Posterior cingulate gyrus (tissue), 11 donors: ENCODE results near the gene OR56A4.

Source experiments
- DNase-seq, 10 donors: peaks; one replicate each; pipeline versions ENCODE4 v3.0.0 to v3.0.0-alpha.2; 2020 to 2021; ENCODE audit warnings: mixed read lengths in 3 of 10
- intact Hi-C: fragments of 100-400 bp; cut with DNase I; formaldehyde crosslinking; loops from one replicate; pipeline ENCODE4 v1.15.1; 2023

The OR56A4 gene, protein sequence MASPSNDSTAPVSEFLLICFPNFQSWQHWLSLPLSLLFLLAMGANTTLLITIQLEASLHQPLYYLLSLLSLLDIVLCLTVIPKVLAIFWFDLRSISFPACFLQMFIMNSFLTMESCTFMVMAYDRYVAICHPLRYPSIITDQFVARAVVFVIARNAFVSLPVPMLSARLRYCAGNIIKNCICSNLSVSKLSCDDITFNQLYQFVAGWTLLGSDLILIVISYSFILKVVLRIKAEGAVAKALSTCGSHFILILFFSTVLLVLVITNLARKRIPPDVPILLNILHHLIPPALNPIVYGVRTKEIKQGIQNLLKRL

DNA sequence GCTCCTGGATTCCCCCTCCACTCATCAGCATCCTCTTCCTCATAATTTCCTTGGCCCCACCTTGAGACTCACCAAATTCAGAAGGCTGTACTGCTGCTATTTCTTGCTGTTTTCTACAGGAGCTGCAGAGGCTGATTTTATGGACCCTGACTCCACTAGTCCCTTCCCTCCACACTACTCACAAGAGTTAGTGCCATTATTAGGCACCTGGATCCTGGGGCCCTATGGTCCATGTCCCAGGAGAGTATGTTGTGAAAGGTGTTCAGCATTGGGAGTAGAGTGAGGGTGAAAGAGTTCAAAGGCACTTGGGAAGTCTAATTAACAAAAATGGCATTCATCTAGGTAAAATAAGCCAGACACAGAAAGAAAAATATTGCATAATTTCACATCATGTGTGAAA is at the start of gene OR56A4:
Gene OR56A4, minus strand, starts transcription at position 101 of the 400 bp plus-strand sequence. CDS start 3,954 bp downstream, outside the sequence.
- no peak for DNase-seq
- intact Hi-C loops, result no loop called here

DNA sequence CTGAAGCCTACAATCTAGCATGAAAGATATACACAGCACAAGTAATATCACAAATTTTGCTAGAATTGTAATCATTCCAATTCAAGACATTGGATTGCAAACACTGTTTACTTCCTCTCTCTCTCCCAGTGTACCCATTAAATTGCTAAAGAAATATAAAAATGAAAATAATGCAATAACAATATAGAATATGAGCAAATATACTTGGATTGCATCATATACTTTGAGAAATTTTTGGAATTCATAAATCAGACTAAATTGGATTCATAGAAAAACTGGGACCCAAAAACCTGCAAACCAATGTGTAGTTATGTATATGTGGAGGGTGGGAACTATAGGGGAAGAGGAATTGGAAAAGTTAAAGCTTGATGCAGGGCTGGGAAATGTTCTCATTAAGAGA is 48.8 kb upstream of the OR56A4 start:
- intact Hi-C loops, result no loop called here

DNA sequence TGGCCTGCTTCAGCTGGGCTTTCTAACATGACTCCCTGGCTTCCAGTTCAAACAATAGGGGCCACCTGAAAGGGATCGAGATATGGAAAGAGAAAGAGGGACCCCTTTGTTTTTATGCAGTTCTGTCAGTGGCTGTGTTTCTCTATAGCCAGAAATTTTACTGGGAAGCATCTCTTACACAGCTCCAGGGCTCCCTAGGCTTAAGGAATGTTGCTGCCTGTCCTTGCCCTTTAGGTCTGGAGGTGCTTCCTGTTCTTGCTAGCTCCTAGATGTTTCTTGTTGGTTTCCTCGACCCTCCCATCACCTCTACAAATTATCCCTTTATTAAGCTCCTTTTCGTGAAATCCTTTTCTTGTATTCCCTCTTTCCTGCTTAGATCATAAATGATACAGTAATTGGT is 45.6 kb upstream of the OR56A4 start:
- intact Hi-C loops, result no loop called here
- no peak for DNase-seq

More for the DNA sequence above, 48.8 kb upstream of the OR56A4 start:
- DNase-seq, result no peak

DNA sequence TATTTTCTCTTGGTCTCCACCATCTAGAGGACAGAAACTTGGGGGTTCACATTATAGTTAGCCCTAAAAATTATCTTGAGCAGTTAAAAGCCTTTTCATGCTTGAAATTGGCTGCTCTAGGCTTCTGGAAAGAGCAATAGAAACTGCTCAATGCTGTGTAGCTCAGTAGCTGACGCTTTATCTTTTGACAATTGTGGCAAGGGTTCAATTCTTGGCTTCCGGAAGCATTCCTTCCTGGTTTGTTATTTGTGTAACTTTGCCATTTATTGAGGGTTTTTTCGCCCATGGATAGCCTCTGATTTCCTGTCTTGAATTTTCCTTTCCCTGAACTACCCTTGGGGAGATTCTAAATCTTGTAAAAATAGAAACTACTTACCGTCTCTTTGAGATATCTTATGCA is 34.1 kb upstream of the OR56A4 start:
- no peak for DNase-seq
- intact Hi-C loops, result no loop called here

DNA sequence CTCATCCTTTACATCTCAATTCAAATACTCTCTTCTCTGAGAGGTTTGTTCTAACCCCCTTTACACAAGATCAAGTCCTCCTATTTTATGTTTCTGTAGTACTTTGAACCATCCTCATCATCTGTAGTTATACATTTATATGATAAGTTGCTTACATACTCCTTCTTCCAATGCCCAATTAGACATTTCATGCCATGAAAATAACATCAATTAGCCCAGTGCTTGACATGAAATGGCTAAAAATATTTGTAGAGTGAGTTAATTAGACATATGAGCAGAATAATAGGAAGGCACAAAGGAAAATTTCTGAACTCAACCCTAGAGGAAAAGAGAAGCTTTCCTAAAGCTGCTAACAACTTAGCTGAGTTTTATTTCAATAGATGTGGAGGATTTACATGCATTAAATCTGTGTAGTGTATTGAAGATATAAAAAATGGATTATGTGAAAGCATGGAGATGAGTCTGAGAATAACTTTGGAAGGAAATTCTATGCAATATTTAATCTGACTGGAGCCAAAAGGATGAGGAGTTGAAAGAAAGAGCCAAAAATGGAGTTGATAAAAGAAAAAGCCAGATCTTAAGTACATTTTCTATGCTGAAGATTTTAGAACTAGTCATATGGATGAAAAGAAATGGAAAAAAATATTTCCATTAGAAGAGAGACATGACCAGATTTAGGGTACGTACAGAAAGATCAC is 24.1 kb upstream of the OR56A4 start, which contains the start of gene OR56A1:
Gene OR56A1, minus strand, starts transcription at position 51 of the 698 bp plus-strand sequence. CDS start 3,066 bp downstream, outside the sequence.
- intact Hi-C loops, result no loop called here
- DNase-seq, result no peak

DNA sequence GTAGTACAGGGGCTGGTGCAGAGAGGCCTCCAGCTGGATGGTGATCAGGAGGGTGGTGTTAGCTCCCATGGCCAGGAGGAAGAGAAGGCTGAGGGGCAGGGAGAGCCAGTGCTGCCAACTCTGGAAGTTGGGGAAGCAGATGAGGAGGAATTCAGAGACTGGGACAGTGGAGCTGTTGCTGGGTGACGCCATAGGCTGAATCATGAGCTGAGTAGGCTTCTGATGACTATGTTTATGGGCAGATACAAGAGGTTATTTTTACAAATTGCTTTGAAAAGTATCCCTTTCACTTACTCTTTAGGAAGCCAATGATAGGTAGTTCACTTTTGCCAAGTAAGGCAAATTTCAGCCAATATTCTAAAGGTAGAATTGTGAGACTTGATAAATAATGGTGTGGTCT is 20.8 kb upstream of the OR56A4 start:
- DNase-seq, result no peak
- intact Hi-C loops, result no loop called here

DNA sequence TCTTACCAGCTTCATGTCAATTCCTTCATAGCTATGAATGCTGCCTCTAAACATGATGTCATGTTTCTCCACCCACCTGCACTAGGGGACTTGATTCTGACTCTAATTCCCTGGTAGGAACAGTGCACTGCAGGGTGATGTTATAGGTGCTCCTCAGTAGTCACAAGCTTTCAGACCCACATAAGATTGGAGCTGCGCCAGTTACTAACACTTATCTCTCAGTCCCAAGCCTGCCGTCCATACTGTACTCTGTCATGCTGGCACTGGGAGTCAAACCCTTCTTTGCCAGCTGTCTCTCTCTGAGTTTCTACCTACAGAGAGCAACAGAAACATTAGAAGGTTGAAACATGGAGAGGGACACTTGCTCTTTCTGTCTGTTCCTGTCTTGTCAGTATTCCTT is 18.3 kb upstream of the OR56A4 start:
- intact Hi-C loops, result no loop called here

DNA sequence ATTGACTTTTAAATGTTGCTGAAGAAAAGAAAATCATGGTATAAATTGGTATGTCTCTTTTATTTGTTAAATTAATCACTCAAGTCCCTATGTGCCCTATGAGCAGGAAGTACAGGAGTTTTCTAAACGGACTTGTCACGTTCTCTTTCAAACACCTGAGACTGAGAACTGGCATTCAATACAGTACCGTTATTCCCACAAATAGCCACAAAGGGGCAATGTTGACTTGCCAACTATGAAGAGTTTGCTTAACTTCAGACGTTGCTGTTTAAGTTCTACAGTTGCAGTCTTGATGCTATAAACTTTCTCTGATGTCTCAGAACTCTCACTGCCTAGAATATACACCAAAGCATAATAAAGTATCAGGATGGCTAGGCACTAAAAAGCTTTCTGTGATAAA is 16.2 kb upstream of the OR56A4 start:
- intact Hi-C loops, result loop anchor here (5.0 kb wide), 2 partner anchors 294 to 339 kb away; no protein-coding TSS in a partner anchor
- no peak for DNase-seq

More for the DNA sequence above, 18.3 kb upstream of the OR56A4 start:
- DNase-seq, result no peak

DNA sequence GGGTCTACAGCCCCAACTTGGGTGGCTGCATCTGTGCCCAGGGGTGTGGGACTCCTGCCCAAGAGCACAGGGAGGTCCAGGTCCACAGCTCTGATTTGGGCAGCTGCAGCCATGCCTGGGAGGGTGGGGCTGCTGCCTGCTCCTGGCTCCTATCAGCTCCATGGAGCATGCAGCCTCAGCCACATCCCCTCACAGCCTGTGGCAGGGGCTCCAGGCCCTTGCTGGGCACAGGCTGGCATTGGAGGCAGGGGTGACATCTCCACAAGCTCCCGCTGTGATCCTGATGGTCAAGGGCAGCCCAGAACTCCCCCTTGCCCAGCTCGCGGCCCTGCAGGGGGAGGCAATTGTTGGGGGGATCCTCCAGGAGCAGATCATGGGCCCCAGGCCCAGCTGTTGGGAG is 6.3 kb upstream of the OR56A4 start:
- DNase-seq, result peak in 2 of 10 donors; percentile 74 to 77
- intact Hi-C loops, result no loop called here

DNA sequence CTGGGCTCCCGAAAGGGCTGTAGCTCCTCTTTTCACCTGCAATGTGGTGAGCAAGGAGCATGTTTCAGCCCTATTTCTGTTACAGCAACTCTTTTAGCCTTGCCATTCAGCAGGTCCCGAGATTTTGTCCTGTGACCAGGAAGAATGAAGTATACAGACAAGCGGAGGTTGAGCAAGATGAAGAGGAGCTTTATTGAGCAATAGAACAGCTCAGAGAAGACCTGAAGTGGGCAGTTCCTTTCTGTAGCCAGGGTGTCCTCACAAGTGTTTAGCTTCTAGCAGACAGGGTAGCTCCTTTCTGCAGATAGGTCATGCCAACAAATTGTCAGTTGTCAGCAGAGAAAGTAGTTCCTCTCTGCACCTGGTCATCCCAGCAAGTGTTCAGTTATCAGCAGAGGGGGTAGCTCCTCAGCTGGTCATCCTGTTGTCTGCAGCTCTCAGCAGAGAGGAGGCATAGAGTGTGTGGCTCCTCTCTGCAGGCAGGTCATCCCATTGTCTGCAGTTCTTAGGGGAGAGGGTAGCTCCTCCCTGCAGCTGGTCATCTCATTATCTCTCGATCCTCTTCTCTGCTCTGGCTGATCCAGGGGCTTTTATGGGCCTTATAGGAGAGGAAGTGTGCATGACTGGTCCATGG is 5.4 kb upstream of the OR56A4 start:
- intact Hi-C loops, result no loop called here
- no peak for DNase-seq

DNA sequence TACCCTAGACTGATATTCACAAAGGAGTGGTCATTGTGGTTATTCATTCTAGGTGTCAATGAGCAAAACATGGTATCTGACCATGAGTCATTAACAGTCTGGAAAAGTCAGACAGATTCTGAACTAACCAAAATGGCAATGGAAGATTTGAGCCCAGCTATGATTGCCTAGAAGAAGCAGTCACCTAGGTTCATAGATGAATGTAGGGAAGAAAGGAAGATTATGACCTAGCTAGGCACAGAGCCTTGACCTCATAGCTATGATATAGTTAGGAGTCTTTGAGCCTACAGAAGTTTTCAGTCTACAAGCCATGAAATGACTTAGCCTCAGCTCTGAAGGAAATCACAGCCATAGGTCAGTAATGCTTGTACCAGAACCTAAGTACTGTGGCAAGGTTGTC is 351 bp downstream of the OR56A4 start:
- no peak for DNase-seq

DNA sequence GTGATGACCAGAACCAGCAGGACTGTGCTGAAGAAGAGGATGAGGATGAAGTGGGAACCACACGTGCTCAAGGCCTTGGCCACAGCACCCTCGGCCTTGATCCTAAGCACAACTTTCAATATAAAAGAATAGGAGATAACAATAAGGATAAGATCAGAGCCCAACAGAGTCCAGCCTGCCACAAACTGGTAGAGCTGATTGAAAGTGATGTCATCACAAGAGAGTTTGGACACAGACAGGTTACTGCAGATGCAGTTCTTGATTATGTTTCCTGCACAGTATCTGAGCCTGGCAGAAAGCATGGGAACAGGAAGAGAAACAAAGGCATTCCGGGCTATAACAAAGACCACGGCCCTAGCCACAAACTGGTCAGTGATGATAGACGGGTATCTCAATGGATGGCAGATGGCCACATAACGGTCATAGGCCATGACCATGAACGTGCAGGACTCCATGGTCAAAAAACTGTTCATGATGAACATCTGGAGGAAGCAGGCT is 4.5 kb downstream of the OR56A4 start:
- intact Hi-C loops, result no loop called here
- DNase-seq, result no peak

More for the DNA sequence above, 351 bp downstream of the OR56A4 start:
- intact Hi-C loops, result no loop called here

DNA sequence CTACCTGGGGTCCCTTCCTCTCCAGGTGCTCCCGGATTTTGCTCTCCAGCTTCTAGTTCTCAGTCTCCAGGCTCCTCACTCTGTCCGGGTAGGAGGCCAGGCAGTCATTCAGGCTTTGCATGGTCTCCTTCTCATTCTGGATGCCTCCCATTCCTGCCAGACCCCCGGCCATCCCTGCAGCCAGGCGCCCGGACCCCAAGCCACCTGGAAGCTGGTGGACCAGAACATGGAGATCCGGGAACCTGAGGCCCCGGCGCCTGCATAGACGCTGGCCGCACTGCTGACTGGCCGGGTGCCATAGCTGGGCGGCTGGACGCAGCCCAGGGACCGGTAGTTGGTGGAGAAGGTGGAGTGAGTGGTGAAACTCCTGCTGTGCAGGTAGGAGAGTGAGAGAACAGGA is 12.0 kb downstream of the OR56A4 start:
- intact Hi-C loops, result no loop called here
- DNase-seq, result peak in 2 of 10 donors; percentile 27 to 75

DNA sequence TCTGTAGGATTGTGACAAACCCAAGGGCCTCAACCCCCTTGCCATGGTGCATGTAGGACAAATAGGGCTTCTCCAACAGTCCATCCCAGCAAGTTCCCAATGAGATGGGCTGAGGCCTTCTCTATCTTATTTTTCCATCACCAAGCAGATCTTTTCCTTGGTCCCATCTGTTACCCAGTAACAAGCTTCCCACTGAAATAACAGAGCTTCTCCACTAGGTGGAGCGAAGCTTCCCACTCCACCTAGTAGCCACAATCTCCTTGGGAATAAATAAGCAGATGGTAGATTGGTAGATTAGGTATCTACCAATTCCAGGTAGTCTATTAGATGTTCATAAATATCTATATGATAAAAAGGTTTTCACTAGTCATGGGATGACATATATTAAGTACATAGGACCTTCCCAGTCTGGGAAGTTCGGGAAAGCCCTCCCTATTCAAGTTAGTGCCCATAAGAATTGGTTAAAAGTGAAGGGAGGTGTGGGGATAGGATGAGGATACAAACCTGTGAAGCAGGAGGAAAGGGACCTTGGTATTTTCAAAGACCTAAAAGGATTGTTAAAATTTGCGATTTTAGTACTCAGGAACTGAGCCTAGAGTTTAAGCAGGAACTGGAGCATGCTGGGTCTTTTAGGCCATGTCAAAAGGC is 14.0 kb downstream of the OR56A4 start:
- no peak for DNase-seq
- intact Hi-C loops, result no loop called here

DNA sequence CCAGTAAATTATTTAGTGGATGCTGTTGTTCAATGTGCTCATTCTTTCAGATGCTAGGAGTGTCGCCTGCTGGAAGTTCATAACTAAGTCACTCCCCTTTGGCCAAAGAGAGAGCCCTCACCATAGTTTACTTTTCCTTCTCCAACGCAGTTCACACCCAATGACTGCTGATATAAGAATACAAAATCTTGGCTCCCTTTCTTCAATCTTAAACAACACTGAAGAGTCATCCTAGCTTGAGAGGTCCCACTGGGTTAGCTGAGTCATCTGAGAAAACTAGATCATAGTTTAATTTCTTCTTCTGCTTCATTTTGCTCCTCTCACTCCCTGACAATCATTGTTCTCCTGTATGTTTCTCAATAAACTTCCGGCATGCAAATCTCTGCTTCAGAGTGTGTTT is 14.6 kb downstream of the OR56A4 start:
- no peak for DNase-seq
- intact Hi-C loops, result no loop called here

DNA sequence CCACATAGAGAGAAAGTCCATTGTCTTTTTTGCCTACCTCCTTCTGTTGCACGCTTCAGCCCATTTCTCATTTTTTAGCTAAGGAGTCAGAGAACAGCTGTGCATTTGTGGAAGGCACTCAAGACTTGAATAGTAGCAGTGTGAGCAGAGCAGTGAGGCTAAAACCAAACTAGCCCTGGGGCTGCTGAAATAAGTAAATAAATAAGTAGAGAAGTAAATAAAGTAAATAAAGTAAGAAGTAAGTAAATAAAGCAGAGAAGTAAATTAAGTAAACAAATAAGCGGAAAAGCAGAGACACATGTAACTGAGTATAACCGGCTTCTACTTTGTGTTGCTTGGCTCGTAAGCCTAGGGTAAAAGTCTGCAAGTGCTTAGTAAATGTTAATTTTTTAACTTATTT is 17.5 kb downstream of the OR56A4 start:
- intact Hi-C loops, result no loop called here
- no peak for DNase-seq

DNA sequence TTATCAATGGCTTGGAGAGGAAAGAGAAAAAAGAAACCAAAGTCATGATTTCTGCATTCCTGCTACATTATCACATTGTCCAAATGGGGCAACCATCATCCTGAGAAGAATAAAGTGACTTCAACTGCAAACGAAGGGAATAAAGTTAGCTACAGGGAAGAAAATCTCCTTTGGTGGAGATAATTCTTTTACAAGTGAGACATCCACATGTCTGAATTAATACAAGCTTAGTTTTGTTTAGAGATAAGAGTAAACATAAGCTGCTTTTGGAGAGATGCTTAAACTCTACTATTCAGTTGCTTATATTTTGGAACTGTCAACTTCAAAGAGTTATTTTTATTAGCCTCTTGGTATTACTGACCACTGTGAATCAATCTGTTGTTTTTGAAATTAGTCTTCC is 19.9 kb downstream of the OR56A4 start, which contains the start of gene OR52L1:
Gene OR52L1, minus strand, starts transcription at position 101 of the 400 bp plus-strand sequence. Its CDS starts 55 bp downstream, at position 46.
- intact Hi-C loops, result no loop called here
- no peak for DNase-seq

DNA sequence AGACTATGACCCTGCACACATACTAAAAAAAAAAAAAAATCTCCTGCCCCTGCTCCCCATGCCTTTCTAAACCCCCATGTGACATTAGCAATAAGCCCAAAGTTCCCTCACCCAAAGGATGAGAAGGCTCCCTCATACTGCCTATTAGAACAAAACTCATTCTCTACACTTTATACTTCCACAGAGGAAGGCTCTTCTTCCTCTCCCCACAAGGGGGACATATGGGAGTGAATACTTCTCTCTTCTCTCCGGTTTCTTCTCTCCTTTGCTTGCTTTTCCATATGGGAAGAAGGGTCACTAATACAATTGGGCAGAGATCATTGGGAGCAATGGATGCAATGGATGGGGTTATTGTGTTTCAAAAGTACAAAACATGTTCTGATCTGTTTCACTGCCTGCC is 23.3 kb downstream of the OR56A4 start:
- no peak for DNase-seq
- intact Hi-C loops, result no loop called here

DNA sequence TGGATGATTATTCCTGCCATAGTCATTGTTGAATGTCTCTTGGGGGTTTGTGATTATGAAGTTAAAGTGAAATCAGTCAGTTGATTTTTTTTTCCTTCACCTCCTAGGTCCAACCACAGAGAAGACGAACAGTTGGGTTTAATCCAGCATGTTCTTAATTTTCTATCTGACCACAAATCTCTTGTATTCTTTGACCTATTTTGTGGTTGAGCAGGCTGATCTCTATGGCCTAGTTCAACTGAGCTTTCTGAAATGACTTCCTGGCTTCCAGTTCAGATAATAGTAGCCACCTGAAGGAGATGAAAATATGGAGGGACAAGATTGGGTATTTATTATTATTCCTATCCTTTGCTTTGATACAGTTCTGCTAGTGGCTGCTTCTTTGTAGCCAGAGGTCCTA is 33.2 kb downstream of the OR56A4 start:
- DNase-seq, result no peak
- intact Hi-C loops, result no loop called here

DNA sequence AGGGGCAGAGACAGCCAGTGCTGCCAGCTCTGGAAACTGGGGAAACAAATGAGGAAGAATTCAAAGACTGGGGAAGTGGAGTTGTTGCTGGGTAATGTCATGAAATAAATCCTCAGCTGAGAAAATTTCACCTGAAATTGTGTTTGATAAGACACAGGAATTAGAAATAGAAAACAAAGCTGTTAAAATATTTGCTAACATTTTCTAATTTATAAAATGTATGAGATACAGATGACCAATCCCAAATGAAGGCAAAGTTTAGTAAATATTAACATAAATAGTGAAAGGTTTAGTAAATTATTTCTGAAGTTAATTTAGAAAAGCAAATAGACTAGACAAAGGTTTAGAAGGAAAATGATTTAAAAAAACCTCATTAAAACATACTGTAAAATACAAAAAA is 38.4 kb downstream of the OR56A4 start, which contains the start of gene OR56A5:
Gene OR56A5, minus strand, starts transcription at position 101 of the 400 bp plus-strand sequence. Its CDS starts 0 bp downstream, at position 101.
- intact Hi-C loops, result no loop called here
- no peak for DNase-seq
